Stomach (tissue), 9 donors: Measurements from ENCODE around the gene PACSIN3. TPM values are rescaled to one million over a fixed set of nuclear protein-coding genes. Genes with fewer than 3 reads are reported as not detected.

Experiments
- DNase-seq, 2 donors: peaks; one replicate each; pipeline versions ENCODE4 v3.0.0 to v3.0.0-alpha.2; 2013 to 2019
- H3K27ac ChIP-seq, 5 donors: fragments of 200-600 bp in 4 of 5; sonication (generic) in 4 of 5; one replicate each; pipeline ENCODE4 v1.5.1; 2013 to 2019; ENCODE audit warnings: mild to moderate bottlenecking in 1 of 5, moderate library complexity in 1 of 5
- H3K27me3 ChIP-seq, 3 donors: fragments of 200-600 bp; sonication (generic); one replicate each; pipeline ENCODE4 v1.5.1; 2017 to 2019; ENCODE audit warnings: mixed run types in 1 of 3
- H3K36me3 ChIP-seq, 4 donors: fragments of 200-600 bp; sonication (generic); 1 replicate in 3 of 4; 2 replicates in 1 of 4; pipeline ENCODE4 v1.5.1; 2016 to 2019
- H3K4me1 ChIP-seq, 4 donors: fragments of 200-600 bp; sonication (generic); one replicate each; pipeline ENCODE4 v1.5.1; 2016 to 2019
- H3K4me3 ChIP-seq, 4 donors: fragments of 200-600 bp; sonication (generic) in 3 of 4; one replicate each; pipeline ENCODE4 v1.5.1; 2016 to 2019; ENCODE audit warnings: mild to moderate bottlenecking in 1 of 4
- H3K9me3 ChIP-seq, 4 donors: fragments of 200-600 bp; sonication (generic); one replicate each; pipeline ENCODE4 v1.5.1; 2016 to 2019
- CTCF ChIP-seq, 7 experiments: fragments of 450-650 bp in 4 of 7; fragments of 200-600 bp in 3 of 7; sonication (generic) in 3 of 7; IDR thresholded peaks; one replicate each; pipeline ENCODE4 v1.5.1; 2016 to 2019; ENCODE audit warnings: antibody characterized with exemption in 7 of 7, control low read depth in 2 of 7, mild to moderate bottlenecking in 1 of 7
- EP300 ChIP-seq: sonication (generic); formaldehyde crosslinking; IDR thresholded peaks from one replicate; pipeline ENCODE4 v1.6.1; 2017; ENCODE audit warnings: antibody characterized with exemption
- POLR2A ChIP-seq, 4 donors: fragments of 450-650 bp; IDR thresholded peaks; one replicate each; pipeline ENCODE4 v1.6.1; 2016; ENCODE audit warnings: antibody characterized with exemption in 4 of 4, control low read depth in 2 of 4, mild to moderate bottlenecking in 1 of 4, moderate library complexity in 1 of 4
- POLR2AphosphoS5 ChIP-seq, 3 donors: sonication (generic); formaldehyde crosslinking; IDR thresholded peaks; one replicate each; pipeline ENCODE4 v1.6.1; 2016; ENCODE audit warnings: antibody characterized with exemption in 3 of 3
- WGBS, 5 donors: extraction: QIAGEN DNeasy Blood & Tissue Kit in 3 of 5; methylation state at CpG; one replicate each; pipeline versions ENCODE4 v1.1.5 to v1.1.7; 2013 to 2018; 5-methylcytosine and 5-hydroxymethylcytosine counted together
- intact Hi-C: fragments of 100-400 bp; cut with DNase I; formaldehyde crosslinking; loops from one replicate; pipeline ENCODE4 v1.15.1; 2023; ENCODE audit warnings: low total_unique reads
- polyA plus RNA-seq, 3 donors: library from polyadenylated mRNA; stranded (reverse); fragments of 200-250 nt; gene quantifications; one replicate each; pipeline ENCODE4 v1.2.3, GENCODE V29; 2013
- total RNA-seq, 5 donors: library from RNA; depleted of rRNA; stranded (reverse); fragments of >200 nt; gene quantifications; one replicate each; pipeline versions ENCODE4 v1.1.0 to v1.2.3, GENCODE V29; 2014 to 2016
- donor health status: healthy with polysubstance abuse.
- donor health status: Bipolar disorder and iron deficiency.
- donor health status: healthy.

The PACSIN3 gene
- total and polyA plus RNA-seq, 8 donors = 6.4 to 59.0 (median 26.0) TPM

- DNase-seq = no peak
- intact Hi-C loops = no loop called here
These were observed 22.3 kb downstream of the PACSIN3 start for GRCh38 chr11:47163898-47164297.

GRCh38 chr11:47163193-47163592 lies 23.0 kb downstream of the PACSIN3 start:
- Histone ChIP-seq H3K9me3 (no peaks in the 10 kb centered on the region), H3K27ac (no peak overlapping the region), H3K36me3 (peaks cover 48 to 67% (median 54%) of the 10 kb centered on the region in 4 donors), H3K27me3 (no peaks in the 10 kb centered on the region), H3K4me3 (no peak overlapping the region), H3K4me1 (peaks cover 0 to 37% (median 13%) of the 10 kb centered on the region in 4 donors)
- no peak for TF ChIP-seq POLR2AphosphoS5 (IDR thresholded peaks at IDR 0.05)
- no peak for TF ChIP-seq EP300
- no peak for TF ChIP-seq POLR2A (IDR thresholded peaks at IDR 0.05)
- no peak for TF ChIP-seq CTCF (IDR thresholded peaks at IDR 0.05)
- intact Hi-C loops = no loop called here
- peak in 1 of 2 donors; percentile 16 for DNase-seq
- WGBS, 5 donors = 34 to 57% (median 48%) methylated on average over 3 of the region's 3 CpGs

More at GRCh38 chr11:47163898-47164297, 22.3 kb downstream of the PACSIN3 start:
- Histone ChIP-seq H3K9me3 (no peaks in the 10 kb centered on the region), H3K27ac (no peak overlapping the region), H3K27me3 (no peaks in the 10 kb centered on the region), H3K4me1 (peaks cover 0 to 32% (median 10%) of the 10 kb centered on the region in 4 donors), H3K4me3 (no peak overlapping the region), H3K36me3 (peaks cover 55 to 72% (median 61%) of the 10 kb centered on the region in 4 donors)
- TF ChIP-seq POLR2AphosphoS5 (IDR thresholded peaks at IDR 0.05) (no peak), CTCF (IDR thresholded peaks at IDR 0.05) (no peak), EP300 (no peak), POLR2A (IDR thresholded peaks at IDR 0.05) (no peak)
- WGBS, 5 donors = 79 to 92% (median 84%) methylated on average over 6 to 15 of the region's 15 CpGs

GRCh38 chr11:47162426-47162825 lies 23.8 kb downstream of the PACSIN3 start:
- WGBS, 5 donors = 61 to 78% (median 65%) methylated on average over 4 to 5 of the region's 5 CpGs

GRCh38 chr11:47161890-47162289 lies 24.3 kb downstream of the PACSIN3 start:
- 16 to 67% (median 53%) methylated on average over 4 to 9 of the region's 9 CpGs for WGBS, 5 donors
- TF ChIP-seq EP300 (no peak), POLR2A (IDR thresholded peaks at IDR 0.05) (no peak)
- peaks cover 35 to 54% (median 50%) of the 10 kb centered on the region in 4 donors for H3K36me3 ChIP-seq
- DNase-seq = no peak
- peaks cover 0 to 39% (median 15%) of the 10 kb centered on the region in 4 donors for H3K4me1 ChIP-seq
- H3K27ac ChIP-seq = peak overlapping the region in 2 of 5 donors; percentile 2 to 43
- intact Hi-C loops = no loop called here
- H3K4me3 ChIP-seq = no peak overlapping the region
- no peaks in the 10 kb centered on the region for H3K27me3 ChIP-seq
- no peaks in the 10 kb centered on the region for H3K9me3 ChIP-seq

More at GRCh38 chr11:47162426-47162825, 23.8 kb downstream of the PACSIN3 start:
- Histone ChIP-seq H3K27me3 (no peaks in the 10 kb centered on the region), H3K36me3 (peaks cover 40 to 59% (median 51%) of the 10 kb centered on the region in 4 donors), H3K4me1 (peaks cover 0 to 39% (median 15%) of the 10 kb centered on the region in 4 donors), H3K4me3 (no peak overlapping the region), H3K27ac (peak overlapping the region in 1 of 5 donors; percentile 0), H3K9me3 (no peaks in the 10 kb centered on the region)
- intact Hi-C loops = no loop called here
- peak in 1 of 2 donors; percentile 7 for DNase-seq
- TF ChIP-seq POLR2A (IDR thresholded peaks at IDR 0.05) (no peak), POLR2AphosphoS5 (IDR thresholded peaks at IDR 0.05) (no peak), EP300 (no peak), CTCF (IDR thresholded peaks at IDR 0.05) (no peak)
